H9 (cell line): ENCODE data around the gene CHRM5. TPM values are rescaled to one million over a fixed set of nuclear protein-coding genes. Genes with fewer than 3 reads are reported as not detected.

Experiments used
- DNase-seq: peaks from one replicate; pipeline ENCODE4 v3.0.0-alpha.2; 2017
- H2AFZ ChIP-seq: one replicate; pipeline ENCODE4 v1.6.1; 2013; ENCODE audit warnings: mild to moderate bottlenecking, low read length, control low read depth, moderate library complexity
- H2AK5ac ChIP-seq: 2 replicates; pipeline ENCODE4 v1.6.1; 2013; ENCODE audit warnings: low read length, control low read depth, mixed read lengths; ENCODE audit not compliant: insufficient read length
- H2BK120ac ChIP-seq: one replicate; pipeline ENCODE4 v1.6.1; 2013; ENCODE audit warnings: low read depth, mild to moderate bottlenecking, low read length, control low read depth, inconsistent platforms; ENCODE audit not compliant: poor library complexity, severe bottlenecking
- H2BK12ac ChIP-seq: 2 replicates; pipeline ENCODE4 v1.6.1; 2013; ENCODE audit warnings: low read length, control low read depth, mixed read lengths, low read depth; ENCODE audit not compliant: insufficient read length
- H2BK15ac ChIP-seq: 2 replicates; pipeline ENCODE4 v1.6.1; 2013; ENCODE audit warnings: low read depth, low read length, control low read depth
- H2BK20ac ChIP-seq: one replicate; pipeline ENCODE4 v1.6.1; 2013; ENCODE audit warnings: low read depth, mild to moderate bottlenecking, low read length, control low read depth, inconsistent platforms; ENCODE audit not compliant: poor library complexity, severe bottlenecking
- H2BK5ac ChIP-seq: 2 replicates; pipeline ENCODE4 v1.6.1; 2013; ENCODE audit warnings: low read length, control low read depth, mixed read lengths; ENCODE audit not compliant: insufficient read length
- H3K14ac ChIP-seq: 2 replicates; pipeline ENCODE4 v1.6.1; 2013; ENCODE audit warnings: low read length, control low read depth; ENCODE audit not compliant: insufficient read depth
- H3K18ac ChIP-seq: 2 replicates; pipeline ENCODE4 v1.6.1; 2013; ENCODE audit warnings: low read depth, mild to moderate bottlenecking, mixed read lengths, low read length, control low read depth; ENCODE audit not compliant: insufficient read length
- H3K23ac ChIP-seq: 2 replicates; pipeline ENCODE4 v1.6.1; 2013; ENCODE audit warnings: low read length, control low read depth, mixed read lengths, low read depth; ENCODE audit not compliant: insufficient read length
- H3K23me2 ChIP-seq: 2 replicates; pipeline ENCODE4 v1.6.1; 2013; ENCODE audit warnings: low read depth, mild to moderate bottlenecking, mixed read lengths, low read length, control low read depth; ENCODE audit not compliant: insufficient read length, poor library complexity, severe bottlenecking
- H3K27ac ChIP-seq: 2 replicates; pipeline ENCODE4 v1.5.1; 2013; ENCODE audit warnings: low read length, control low read depth, mixed read lengths, low read depth; ENCODE audit not compliant: insufficient read length
- H3K27me3 ChIP-seq: 2 replicates; pipeline ENCODE4 v1.6.1; 2013; ENCODE audit warnings: low read length, control low read depth, inconsistent platforms; ENCODE audit not compliant: insufficient read depth
- H3K4ac ChIP-seq: 2 replicates; pipeline ENCODE4 v1.6.1; 2013; ENCODE audit warnings: low read depth, mild to moderate bottlenecking, control low read depth, inconsistent platforms, low read length, moderate library complexity
- H3K4me1 ChIP-seq: 2 replicates; pipeline ENCODE4 v1.6.1; 2013; ENCODE audit warnings: low read length, control low read depth, inconsistent platforms; ENCODE audit not compliant: insufficient read depth
- H3K4me2 ChIP-seq: 2 replicates; pipeline ENCODE4 v1.6.1; 2013; ENCODE audit warnings: low read length, control low read depth, mixed read lengths; ENCODE audit not compliant: insufficient read length, insufficient read depth
- H3K56ac ChIP-seq: 2 replicates; pipeline ENCODE4 v1.6.1; 2013; ENCODE audit warnings: low read depth, mild to moderate bottlenecking, mixed read lengths, low read length, control low read depth; ENCODE audit not compliant: insufficient read length
- H3K79me1 ChIP-seq: 2 replicates; pipeline ENCODE4 v1.6.1; 2013; ENCODE audit warnings: low read depth, mild to moderate bottlenecking, moderate library complexity, low read length, control low read depth, inconsistent platforms; ENCODE audit not compliant: insufficient read depth, poor library complexity, severe bottlenecking
- H3K79me2 ChIP-seq: 2 replicates; pipeline ENCODE4 v1.6.1; 2013; ENCODE audit warnings: low read length, control low read depth, inconsistent platforms; ENCODE audit not compliant: insufficient read depth
- H3K9ac ChIP-seq: 2 replicates; pipeline ENCODE4 v1.6.1; 2013; ENCODE audit warnings: low read length, control low read depth, mixed read lengths; ENCODE audit not compliant: insufficient read length; ENCODE audit errors: extremely low read depth
- H3K9me3 ChIP-seq: one replicate; pipeline ENCODE4 v1.6.1; 2013; ENCODE audit warnings: low read depth, low read length, inconsistent platforms; ENCODE audit not compliant: control insufficient read depth
- H3T11ph ChIP-seq: one replicate; pipeline ENCODE4 v1.6.1; 2013; ENCODE audit warnings: mild to moderate bottlenecking, low read length, control low read depth, inconsistent platforms
- H4K20me1 ChIP-seq: one replicate; pipeline ENCODE4 v1.6.1; 2013; ENCODE audit not compliant: control insufficient read depth, insufficient read length, insufficient read depth
- H4K5ac ChIP-seq: 2 replicates; pipeline ENCODE4 v1.6.1; 2013; ENCODE audit warnings: low read depth, mild to moderate bottlenecking, mixed read lengths, low read length, control low read depth; ENCODE audit not compliant: insufficient read length
- H4K8ac ChIP-seq: replicated peaks from 2 replicates; pipeline ENCODE4 v1.6.1; 2013; ENCODE audit warnings: low read length, control low read depth, mixed read lengths, low read depth; ENCODE audit not compliant: insufficient read length
- H4K91ac ChIP-seq: 2 replicates; pipeline ENCODE4 v1.6.1; 2013; ENCODE audit warnings: low read depth, mild to moderate bottlenecking, moderate library complexity, mixed read lengths, low read length, control low read depth; ENCODE audit not compliant: insufficient read length
- H3K27ac Mint-ChIP-seq, 3 experiments: 2 replicates in 2 of 3; 3 replicates in 1 of 3; pipeline ENCODE4 v1.8.0; 2020 to 2021; ENCODE audit warnings: mixed read lengths in 3 of 3, mild to moderate bottlenecking in 1 of 3, moderate library complexity in 1 of 3
- H3K27me3 Mint-ChIP-seq: 2 replicates; pipeline ENCODE4 v1.8.0; 2021; ENCODE audit warnings: low read depth, mild to moderate bottlenecking, moderate library complexity, mixed read lengths
- H3K36me3 Mint-ChIP-seq, 3 experiments: 2 replicates in 2 of 3; 3 replicates in 1 of 3; pipeline ENCODE4 v1.8.0; 2020 to 2021; ENCODE audit warnings: low read depth in 3 of 3, mixed read lengths in 3 of 3; ENCODE audit not compliant: insufficient read depth in 1 of 3
- H3K4me1 Mint-ChIP-seq, 2 experiments: 2 replicates each; pipeline ENCODE4 v1.8.0; 2020; ENCODE audit warnings: mixed read lengths in 2 of 2
- H3K4me3 Mint-ChIP-seq, 2 experiments: 2 replicates in 1 of 2; 3 replicates in 1 of 2; pipeline ENCODE4 v1.8.0; 2020 to 2021; ENCODE audit warnings: mild to moderate bottlenecking in 2 of 2, mixed read lengths in 2 of 2, moderate library complexity in 1 of 2
- H3K9me3 Mint-ChIP-seq, 2 experiments: 2 replicates in 1 of 2; 3 replicates in 1 of 2; pipeline ENCODE4 v1.8.0; 2020; ENCODE audit warnings: mild to moderate bottlenecking in 2 of 2, mixed read lengths in 2 of 2, moderate library complexity in 1 of 2
- CTCF ChIP-seq: fragments of 200-600 bp; sonication (generic); conservative IDR thresholded peaks from 3 replicates; pipeline ENCODE4 v1.8.0; 2021; ENCODE audit warnings: antibody characterized with exemption, mild to moderate bottlenecking
- WGBS: extraction: QIAGEN DNeasy Blood & Tissue Kit; methylation state at CpG from one replicate; pipeline ENCODE4 v1.1.7; 2013; ENCODE audit warnings: missing lambda C conversion rate, low lambda C conversion rate, mixed read lengths; ENCODE audit not compliant: insufficient read length; ENCODE audit errors: extremely low coverage; 5-methylcytosine and 5-hydroxymethylcytosine counted together
- total RNA-seq: library from RNA; stranded (reverse); gene quantifications from 2 replicates; pipeline ENCODE4 v1.2.1, GENCODE V29; 2021

The CHRM5 gene
- total RNA-seq, 1 experiment from 2014 or later, result not detected

- Histone ChIP-seq H3K18ac (peak overlapping the region; percentile 34), H4K5ac (no peak overlapping the region), H2BK20ac (no peak overlapping the region), H2AFZ (no peak overlapping the region), H3K79me2 (no peaks in the 10 kb centered on the region; the same call in 1 of the 2 replicates), H2AK5ac (no peak overlapping the region), H3K23me2 (no peaks in the 10 kb centered on the region), H3K23ac (no peak overlapping the region), H3K4ac (no peak overlapping the region), H3K4me2 (no peak overlapping the region), H4K8ac (no peak overlapping the region), H3K56ac (no peak overlapping the region), H3T11ph (no peak overlapping the region), H2BK12ac (no peak overlapping the region), H2BK120ac (no peak overlapping the region), H3K9ac (no peak overlapping the region), H4K91ac (no peak overlapping the region), H2BK5ac (no peak overlapping the region), H3K27ac (no peak overlapping the region), H2BK15ac (no peak overlapping the region), H3K79me1 (no peaks in the 10 kb centered on the region), H3K9me3 (no peaks in the 10 kb centered on the region), H3K4me1 (no peaks in the 10 kb centered on the region), H3K14ac (no peak overlapping the region), H4K20me1 (no peaks in the 10 kb centered on the region), H3K27me3 (no peaks in the 10 kb centered on the region)
- no peak for DNase-seq
- peaks cover 3 to 11% of the 10 kb centered on the region in 2 experiments; a peak in 2 of 4 replicates for H3K4me1 Mint-ChIP-seq
- TF ChIP-seq CTCF, result no peak
- H3K4me3 Mint-ChIP-seq, result no peak overlapping the region
- H3K36me3 Mint-ChIP-seq, result peaks cover 0 to 3% (median 0%) of the 10 kb centered on the region in 3 experiments; a peak in 4 of 7 replicates
- peak overlapping the region in 1 of 3 experiments; percentile 9; a peak in 1 of 7 replicates for H3K27ac Mint-ChIP-seq
- H3K9me3 Mint-ChIP-seq, result no peaks in the 10 kb centered on the region
- no peaks in the 10 kb centered on the region for H3K27me3 Mint-ChIP-seq
- WGBS, result no CpG with 5 or more reads among the region's 3 CpGs
Measured at GRCh38 chr15:33987444-33987843, 19.1 kb downstream of the CHRM5 start.
